ENCODE data around the gene TMC3.

DNA sequence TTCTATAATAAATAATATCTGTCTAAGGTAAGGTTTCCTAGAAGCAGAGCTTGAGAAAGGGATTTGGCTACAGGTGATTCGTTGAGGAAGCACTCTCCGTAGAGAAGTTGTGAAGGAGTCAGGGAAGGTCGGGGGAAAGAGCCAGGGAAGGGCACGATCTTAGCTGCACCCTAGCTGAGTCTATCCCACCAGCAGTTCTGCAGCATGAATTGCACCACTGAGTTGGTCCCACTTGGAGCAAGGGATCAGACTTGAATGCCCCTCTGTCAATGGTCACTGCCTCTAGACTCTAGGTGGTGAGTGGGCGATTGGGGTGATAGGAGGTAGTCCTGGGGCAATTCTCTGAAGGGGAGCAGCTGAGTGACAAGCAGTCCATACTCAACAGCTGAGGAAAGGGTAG lies 13.5 kb downstream of the TMC3 start:
- TF ChIP-seq, protein P1, sequence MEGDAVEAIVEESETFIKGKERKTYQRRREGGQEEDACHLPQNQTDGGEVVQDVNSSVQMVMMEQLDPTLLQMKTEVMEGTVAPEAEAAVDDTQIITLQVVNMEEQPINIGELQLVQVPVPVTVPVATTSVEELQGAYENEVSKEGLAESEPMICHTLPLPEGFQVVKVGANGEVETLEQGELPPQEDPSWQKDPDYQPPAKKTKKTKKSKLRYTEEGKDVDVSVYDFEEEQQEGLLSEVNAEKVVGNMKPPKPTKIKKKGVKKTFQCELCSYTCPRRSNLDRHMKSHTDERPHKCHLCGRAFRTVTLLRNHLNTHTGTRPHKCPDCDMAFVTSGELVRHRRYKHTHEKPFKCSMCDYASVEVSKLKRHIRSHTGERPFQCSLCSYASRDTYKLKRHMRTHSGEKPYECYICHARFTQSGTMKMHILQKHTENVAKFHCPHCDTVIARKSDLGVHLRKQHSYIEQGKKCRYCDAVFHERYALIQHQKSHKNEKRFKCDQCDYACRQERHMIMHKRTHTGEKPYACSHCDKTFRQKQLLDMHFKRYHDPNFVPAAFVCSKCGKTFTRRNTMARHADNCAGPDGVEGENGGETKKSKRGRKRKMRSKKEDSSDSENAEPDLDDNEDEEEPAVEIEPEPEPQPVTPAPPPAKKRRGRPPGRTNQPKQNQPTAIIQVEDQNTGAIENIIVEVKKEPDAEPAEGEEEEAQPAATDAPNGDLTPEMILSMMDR (IDR thresholded peaks at IDR 0.05; ENCODE audit: poor library complexity), result no peak
- TF ChIP-seq EZH2phosphoT487 (IDR thresholded peaks at IDR 0.05; ENCODE audit: low read depth, severe bottlenecking, unreplicated experiment), result no peak

All from hepatocyte (in vitro differentiated cells).